A673 (cell line): Measurements from ENCODE around the gene SHANK1. TPM values are rescaled to one million over a fixed set of nuclear protein-coding genes. Genes with fewer than 3 reads are reported as not detected.

Experiments used
- BruUV-seq: library from RNA; stranded (reverse); fragments of 400-500 nt; replicated peaks from 2 replicates; lab custom pipeline; 2021; lab: Mats Ljungman, UMichigan
- CTCF ChIA-PET: fragments of 300-600 bp; sonication (Branson Sonifier 250); formaldehyde crosslinking; loops from one replicate; lab custom pipeline; 2022; ENCODE audit warnings: antibody characterized with exemption; lab: Charles Lee
- POLR2A ChIA-PET: fragments of 300-600 bp; sonication (Branson Sonifier 250); formaldehyde crosslinking; loops from one replicate; lab custom pipeline; 2022; ENCODE audit warnings: antibody characterized with exemption; ENCODE audit not compliant: low non-redundant PET; lab: Charles Lee
- DNase-seq: peaks from one replicate; pipeline ENCODE4 v3.0.0-alpha.2; 2015; ENCODE audit warnings: low spot score
- H3K27ac ChIP-seq: fragments of 200-600 bp; sonication (generic); 2 replicates; pipeline ENCODE4 v1.5.1; 2016; ENCODE audit warnings: mixed run types, low read depth, mild to moderate bottlenecking, mixed read lengths, antibody characterized with exemption, low read length; ENCODE audit not compliant: poor library complexity, severe bottlenecking
- H3K27me3 ChIP-seq: fragments of 200-600 bp; sonication (generic); replicated peaks from 2 replicates; pipeline ENCODE4 v1.6.1; 2017; ENCODE audit warnings: mixed run types, low read depth, mild to moderate bottlenecking, mixed read lengths, antibody characterized with exemption, low read length; ENCODE audit not compliant: insufficient read depth, poor library complexity
- H3K36me3 ChIP-seq: fragments of 200-600 bp; sonication (generic); 2 replicates; pipeline ENCODE4 v1.6.1; 2016; ENCODE audit warnings: mixed run types, mild to moderate bottlenecking, mixed read lengths, antibody characterized with exemption, low read length; ENCODE audit not compliant: insufficient read depth, poor library complexity, severe bottlenecking
- H3K4me1 ChIP-seq: fragments of 200-600 bp; sonication (generic); 2 replicates; pipeline ENCODE4 v1.6.1; 2017; ENCODE audit warnings: mixed run types, mild to moderate bottlenecking, mixed read lengths, antibody characterized with exemption, low read length; ENCODE audit not compliant: insufficient read depth, poor library complexity, severe bottlenecking
- H3K4me3 ChIP-seq: fragments of 200-600 bp; sonication (generic); 2 replicates; pipeline ENCODE4 v1.5.1; 2016; ENCODE audit warnings: low read depth, mixed run types, mild to moderate bottlenecking, mixed read lengths, low read length; ENCODE audit not compliant: poor library complexity, severe bottlenecking
- H3K9me3 ChIP-seq: fragments of 200-600 bp; sonication (generic); 2 replicates; pipeline ENCODE4 v1.6.1; 2016; ENCODE audit warnings: mixed run types, low read depth, mild to moderate bottlenecking, mixed read lengths, antibody characterized with exemption, low read length; ENCODE audit not compliant: poor library complexity, severe bottlenecking
- CTCF ChIP-seq: fragments of 300-800, 200-600 bp; sonication (generic); conservative IDR thresholded peaks from 2 replicates; pipeline ENCODE4 v1.5.1; 2017; ENCODE audit warnings: low read depth, mild to moderate bottlenecking, antibody characterized with exemption, low read length, moderate library complexity, mixed read lengths
- EZH2 ChIP-seq: fragments of 200-600 bp; sonication (generic); IDR thresholded peaks from 2 replicates; pipeline ENCODE4 v1.6.1; 2017; ENCODE audit warnings: borderline replicate concordance, low read depth, mild to moderate bottlenecking, mixed read lengths, antibody characterized with exemption, low read length; ENCODE audit not compliant: poor library complexity, severe bottlenecking
- intact Hi-C: fragments of 100-400 bp; cut with micrococcal nuclease; formaldehyde crosslinking; loops from one replicate; pipeline ENCODE4 v1.10.0; 2022; ENCODE audit not compliant: unreplicated experiment
- total RNA-seq: library from RNA; stranded (reverse); gene quantifications from 2 replicates; pipeline ENCODE4 v1.2.3, GENCODE V29; 2021

Gene SHANK1
- total RNA-seq, 1 experiment from 2014 or later, result 69.7 TPM

GRCh38 chr19:50654882-50655281 lies 64.7 kb downstream of the SHANK1 start:
- Histone ChIP-seq H3K4me1 (peaks cover 11% of the 10 kb centered on the region), H3K4me3 (no peak overlapping the region), H3K27ac (no peak overlapping the region), H3K9me3 (no peaks in the 10 kb centered on the region), H3K27me3 (no peaks in the 10 kb centered on the region), H3K36me3 (no peaks in the 10 kb centered on the region)
- DNase-seq, result no peak
- intact Hi-C loops, result no loop called here
- BruUV-seq, result no TSS peak
- POLR2A ChIA-PET, result no interaction called here
- TF ChIP-seq CTCF (no peak), EZH2 (no peak)
- CTCF ChIA-PET, result no interaction called here

- Histone ChIP-seq H3K9me3 (no peaks in the 10 kb centered on the region), H3K27me3 (no peaks in the 10 kb centered on the region), H3K36me3 (no peaks in the 10 kb centered on the region), H3K4me1 (peaks cover 8% of the 10 kb centered on the region), H3K4me3 (no peak overlapping the region), H3K27ac (no peak overlapping the region)
- DNase-seq, result no peak
- TF ChIP-seq EZH2, result no peak
- TF ChIP-seq CTCF, result no peak
- ChIA-PET POLR2A (no interaction called here), CTCF (no interaction called here)
- BruUV-seq, result no TSS peak
- intact Hi-C loops, result no loop called here
Measured at GRCh38 chr19:50652722-50653121, 66.9 kb downstream of the SHANK1 start.

- H3K27ac ChIP-seq, result no peak overlapping the region
- ChIA-PET POLR2A (no interaction called here), CTCF (interaction anchor here (0.5 kb wide), 1 partner anchor 126 kb away, joined by 4 read pairs; no protein-coding TSS in a partner anchor)
- H3K36me3 ChIP-seq, result no peaks in the 10 kb centered on the region
- TF ChIP-seq CTCF (no peak), EZH2 (no peak)
- H3K4me3 ChIP-seq, result no peak overlapping the region
- no peaks in the 10 kb centered on the region for H3K27me3 ChIP-seq
- no peaks in the 10 kb centered on the region for H3K9me3 ChIP-seq
- intact Hi-C loops, result no loop called here
- no TSS peak for BruUV-seq
- no peak for DNase-seq
- no peaks in the 10 kb centered on the region for H3K4me1 ChIP-seq
Measured at GRCh38 chr19:50651174-50651573, 68.4 kb downstream of the SHANK1 start.
